BJ (cell line): Measurements from ENCODE around the gene CAMK2B. TPM values are rescaled to one million over a fixed set of nuclear protein-coding genes. Genes with fewer than 3 reads are reported as not detected.

ENCODE experiments used
- CTCF ChIA-PET: fragments of 350-600 bp; formaldehyde crosslinking; extraction: SDS; loops from one replicate; lab custom pipeline; 2021; ENCODE audit warnings: antibody characterized with exemption, inconsistent platforms; lab: Yijun Ruan, JAX
- POLR2A ChIA-PET: fragments of 300-600 bp; sonication (Branson Sonifier 250); formaldehyde crosslinking; extraction: SDS; loops from one replicate; lab custom pipeline; 2021; ENCODE audit warnings: antibody characterized with exemption; lab: Charles Lee
- DNase-seq: peaks from one replicate; pipeline ENCODE4 v3.0.0-alpha.2; 2011; ENCODE audit warnings: low read depth
- H3K27me3 ChIP-seq: 2 replicates; pipeline ENCODE4 v1.6.0; 2011; ENCODE audit warnings: low read length; ENCODE audit not compliant: control insufficient read depth, insufficient read depth
- H3K36me3 ChIP-seq: 2 replicates; pipeline ENCODE4 v1.5.1; 2011; ENCODE audit warnings: low read length; ENCODE audit not compliant: control insufficient read depth, insufficient read depth
- H3K4me3 ChIP-seq: 2 replicates; pipeline ENCODE4 v1.5.1; 2011; ENCODE audit warnings: low read depth, mild to moderate bottlenecking, control low read depth, low read length
- CTCF ChIP-seq: IDR thresholded peaks from 2 replicates; pipeline ENCODE4 v1.5.1; 2011; ENCODE audit warnings: low read depth, mild to moderate bottlenecking, control low read depth, inconsistent platforms, low read length, moderate library complexity; ENCODE audit not compliant: insufficient read depth
- polyA plus RNA-seq: library from polyadenylated mRNA; depleted of rRNA; stranded (reverse); fragments of >200 nt; gene quantifications from 2 replicates; pipeline ENCODE4 v1.2.3, GENCODE V29; 2011

Gene CAMK2B
- polyA plus RNA-seq, 1 experiment, result 0.10 TPM

GRCh38 chr7:44274623-44274975 lies 50.8 kb downstream of the CAMK2B start:
- no peak for TF ChIP-seq CTCF
- no peak for DNase-seq
- no peak overlapping the region for H3K4me3 ChIP-seq
- POLR2A ChIA-PET, result no interaction called here
- H3K27me3 ChIP-seq, result peaks cover 5% of the 10 kb centered on the region
- no peaks in the 10 kb centered on the region for H3K36me3 ChIP-seq
- CTCF ChIA-PET, result no interaction called here

- H3K36me3 ChIP-seq, result no peaks in the 10 kb centered on the region
- H3K27me3 ChIP-seq, result peaks cover 6% of the 10 kb centered on the region
- ChIA-PET POLR2A (no interaction called here), CTCF (no interaction called here)
- DNase-seq, result no peak
- no peak overlapping the region for H3K4me3 ChIP-seq
- TF ChIP-seq CTCF, result no peak
These were observed 51.4 kb downstream of the CAMK2B start for GRCh38 chr7:44273681-44274622.

GRCh38 chr7:44272981-44273380 lies 52.4 kb downstream of the CAMK2B start:
- POLR2A ChIA-PET, result no interaction called here
- Histone ChIP-seq H3K4me3 (no peak overlapping the region), H3K36me3 (no peaks in the 10 kb centered on the region), H3K27me3 (peaks cover 14% of the 10 kb centered on the region)
- DNase-seq, result no peak
- no peak for TF ChIP-seq CTCF
- CTCF ChIA-PET, result interaction anchor here (1.1 kb wide), 1 partner anchor 32 kb away, joined by 4 read pairs; no protein-coding TSS in a partner anchor

GRCh38 chr7:44272456-44272855 lies 52.9 kb downstream of the CAMK2B start:
- no peak for TF ChIP-seq CTCF
- Histone ChIP-seq H3K27me3 (peaks cover 17% of the 10 kb centered on the region), H3K4me3 (no peak overlapping the region), H3K36me3 (no peaks in the 10 kb centered on the region)
- ChIA-PET POLR2A (no interaction called here), CTCF (interaction anchor here (1.1 kb wide), 1 partner anchor 31 kb away, joined by 4 read pairs; no protein-coding TSS in a partner anchor)
- DNase-seq, result no peak

- Histone ChIP-seq H3K4me3 (no peak overlapping the region), H3K36me3 (no peaks in the 10 kb centered on the region), H3K27me3 (peaks cover 23% of the 10 kb centered on the region)
- ChIA-PET POLR2A (no interaction called here), CTCF (interaction anchor here (0.6 to 0.7 kb wide), 2 partner anchors 8 to 12 kb away, joined by 3 read pairs; no protein-coding TSS in a partner anchor)
- no peak for DNase-seq
- no peak for TF ChIP-seq CTCF
These were observed 55.4 kb downstream of the CAMK2B start for GRCh38 chr7:44269943-44270493.
